IPS DF 4.7 (cell line): ENCODE measurements around the gene CCDC78.

Source experiments
- DNase-seq: peaks from one replicate; pipeline ENCODE4 v3.0.0-alpha.2; 2013; ENCODE audit warnings: low spot score; ENCODE audit errors: extremely low read depth

CCDC78 gene

GRCh38 chr16:740459-740763 lies 14.2 kb upstream of the CCDC78 start:
- DNase-seq = no peak

DNA sequence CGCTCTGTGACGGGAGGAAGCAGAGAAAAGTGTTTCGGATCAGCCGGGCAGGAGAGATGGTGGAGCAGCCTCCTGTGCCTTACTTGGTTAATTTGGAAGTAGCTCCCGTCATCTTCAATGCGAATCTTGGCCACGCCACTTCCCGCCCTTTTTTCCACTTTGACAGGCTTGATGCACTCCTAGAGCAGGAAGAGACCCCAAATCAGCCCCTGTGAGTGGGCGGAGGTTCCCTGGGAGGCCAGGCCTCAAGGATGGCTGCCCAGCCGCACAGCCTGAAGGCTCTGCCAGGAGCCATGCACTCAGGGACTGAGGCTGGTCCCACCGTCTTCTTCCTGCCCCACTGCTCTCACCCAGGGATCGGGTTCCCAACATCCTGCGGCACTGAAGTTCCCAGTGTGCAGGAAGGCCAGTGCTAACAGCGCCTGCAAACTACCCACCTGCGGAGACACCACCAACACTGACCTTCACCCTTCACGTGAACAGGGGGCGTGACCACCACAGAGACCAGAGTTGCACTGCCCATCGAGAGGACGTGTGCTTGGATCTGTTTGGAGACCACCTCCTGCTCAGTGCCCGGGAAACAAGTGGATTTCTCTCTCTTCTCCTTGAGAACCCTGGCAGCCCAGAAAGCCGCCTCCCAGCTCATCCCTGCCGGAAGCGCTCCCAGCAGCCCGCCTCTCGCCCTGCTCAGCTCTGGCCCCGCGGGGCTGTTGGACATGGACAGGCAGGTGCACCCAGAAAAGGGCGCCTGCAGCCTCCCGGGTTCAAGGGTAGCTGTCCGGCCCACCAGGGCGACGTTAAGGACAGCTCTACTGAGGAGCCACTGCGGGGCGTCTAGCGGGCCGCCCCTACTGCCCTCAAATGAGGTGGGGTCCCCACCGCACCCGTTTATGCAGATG lies 13.6 kb upstream of the CCDC78 start:
- no peak for DNase-seq

GRCh38 chr16:736936-737481 lies 10.8 kb upstream of the CCDC78 start:
- DNase-seq = no peak

- DNase-seq = no peak
Observed at GRCh38 chr16:735982-736453, 9.8 kb upstream of the CCDC78 start.

GRCh38 chr16:734981-735881 lies 9.0 kb upstream of the CCDC78 start:
- no peak for DNase-seq

GRCh38 chr16:734208-734980 lies 8.2 kb upstream of the CCDC78 start:
- DNase-seq = no peak

DNA sequence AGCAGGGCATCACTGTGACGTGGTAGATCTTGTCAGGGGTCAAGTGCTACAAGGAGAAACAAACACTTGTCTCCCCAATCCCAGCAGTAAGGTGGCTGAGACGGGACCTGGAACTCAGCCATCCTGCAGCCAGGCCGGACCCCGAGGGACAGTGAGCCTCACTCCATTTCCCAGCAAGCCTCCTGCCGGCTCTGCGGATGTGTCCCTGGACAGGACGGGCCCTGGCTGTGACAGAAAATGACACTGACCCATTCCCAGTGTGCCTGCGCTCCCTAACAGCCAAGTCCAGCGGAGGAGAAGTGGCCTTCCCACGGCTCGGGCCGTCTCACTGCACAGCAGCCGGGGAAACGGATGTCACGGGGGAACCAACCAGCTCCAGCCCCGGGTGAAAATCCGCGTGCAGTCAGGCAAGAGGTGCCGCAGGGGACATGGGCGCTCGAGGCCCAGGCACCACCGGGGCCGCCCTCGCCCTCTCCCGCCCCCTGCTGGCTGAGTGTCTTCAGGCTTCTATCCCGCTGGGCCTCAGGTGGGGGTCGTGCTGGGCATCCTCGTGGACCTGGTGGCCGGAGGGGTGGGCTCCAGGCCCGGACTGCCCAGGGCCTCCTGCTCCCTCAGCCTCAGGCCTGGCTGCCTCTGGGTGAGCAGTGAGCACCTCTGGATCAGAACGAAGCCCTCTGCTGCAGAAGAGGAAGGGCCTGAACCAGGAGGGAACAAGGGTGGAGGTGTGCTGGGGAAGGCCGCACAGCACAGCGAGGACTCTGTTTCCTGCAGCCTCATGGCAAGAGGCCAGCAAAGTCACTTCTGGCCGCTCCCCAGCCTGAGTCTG lies 7.4 kb upstream of the CCDC78 start:
- no peak for DNase-seq

DNA sequence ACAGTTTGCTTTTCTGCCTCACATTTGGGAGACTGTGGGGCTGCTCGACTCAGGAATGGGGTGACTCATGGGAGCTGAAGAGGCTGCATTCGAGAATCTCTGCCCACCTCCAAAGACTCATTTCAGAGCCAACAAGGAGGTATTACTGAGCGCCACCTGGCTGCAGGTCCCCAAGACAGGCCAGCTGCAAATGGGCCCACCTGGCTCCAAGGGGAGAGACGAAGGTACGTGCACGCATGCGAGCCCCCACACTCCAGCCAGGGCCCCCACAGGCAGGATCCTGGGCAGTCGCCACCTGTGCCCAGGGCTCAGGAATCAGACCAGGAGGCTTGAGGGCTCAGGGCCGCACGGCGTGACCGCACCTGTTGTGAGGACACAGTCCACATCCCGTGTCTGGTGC lies 6.7 kb upstream of the CCDC78 start:
- DNase-seq = no peak

- no peak for DNase-seq
Observed at GRCh38 chr16:732332-732731, 6.1 kb upstream of the CCDC78 start.

GRCh38 chr16:730666-731509 lies 4.6 kb upstream of the CCDC78 start:
- no peak for DNase-seq

DNA sequence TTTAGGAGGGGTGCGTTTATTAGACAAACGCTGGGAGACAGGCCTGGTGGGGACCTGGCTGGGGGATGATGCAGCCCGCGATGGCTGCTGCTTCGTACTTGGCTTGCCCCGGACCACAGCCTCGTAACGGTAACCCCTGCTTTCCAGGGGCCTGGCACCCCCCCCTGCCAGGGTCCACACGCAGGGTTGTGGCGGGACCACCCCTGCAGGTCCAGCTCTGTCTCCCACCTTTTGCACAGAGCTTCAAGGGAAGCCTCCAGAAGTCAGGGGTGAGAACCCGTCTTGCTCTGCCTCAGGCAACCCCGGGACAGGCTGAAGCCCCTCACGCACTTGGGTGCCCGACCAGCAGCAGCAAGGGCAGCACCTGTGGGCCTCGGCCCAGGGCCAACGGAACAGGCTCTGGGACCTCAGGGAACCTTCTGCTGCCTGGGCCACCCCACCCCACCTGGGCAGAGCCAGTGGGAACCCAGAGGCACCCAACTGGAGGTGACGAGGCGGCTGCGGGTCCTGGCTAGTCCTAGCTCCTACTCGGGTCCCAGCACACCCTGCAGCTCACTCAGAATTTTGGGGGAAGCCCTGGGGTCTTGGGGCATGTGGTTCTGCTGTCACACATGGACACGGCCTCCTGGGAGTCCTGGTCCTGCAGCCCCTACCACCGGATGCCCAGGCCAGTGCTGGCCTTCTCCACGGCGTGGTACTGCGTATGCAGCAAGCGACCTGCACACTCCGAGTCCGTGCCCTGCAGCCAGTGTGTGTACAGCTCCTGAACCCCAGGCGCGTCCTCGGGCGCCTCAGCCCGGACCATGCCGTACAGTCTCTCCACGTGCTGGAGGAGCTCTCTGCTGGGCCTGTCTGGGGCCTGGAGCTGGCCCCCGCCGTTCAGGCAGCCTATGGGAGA lies 3.8 kb upstream of the CCDC78 start:
- DNase-seq = no peak

DNA sequence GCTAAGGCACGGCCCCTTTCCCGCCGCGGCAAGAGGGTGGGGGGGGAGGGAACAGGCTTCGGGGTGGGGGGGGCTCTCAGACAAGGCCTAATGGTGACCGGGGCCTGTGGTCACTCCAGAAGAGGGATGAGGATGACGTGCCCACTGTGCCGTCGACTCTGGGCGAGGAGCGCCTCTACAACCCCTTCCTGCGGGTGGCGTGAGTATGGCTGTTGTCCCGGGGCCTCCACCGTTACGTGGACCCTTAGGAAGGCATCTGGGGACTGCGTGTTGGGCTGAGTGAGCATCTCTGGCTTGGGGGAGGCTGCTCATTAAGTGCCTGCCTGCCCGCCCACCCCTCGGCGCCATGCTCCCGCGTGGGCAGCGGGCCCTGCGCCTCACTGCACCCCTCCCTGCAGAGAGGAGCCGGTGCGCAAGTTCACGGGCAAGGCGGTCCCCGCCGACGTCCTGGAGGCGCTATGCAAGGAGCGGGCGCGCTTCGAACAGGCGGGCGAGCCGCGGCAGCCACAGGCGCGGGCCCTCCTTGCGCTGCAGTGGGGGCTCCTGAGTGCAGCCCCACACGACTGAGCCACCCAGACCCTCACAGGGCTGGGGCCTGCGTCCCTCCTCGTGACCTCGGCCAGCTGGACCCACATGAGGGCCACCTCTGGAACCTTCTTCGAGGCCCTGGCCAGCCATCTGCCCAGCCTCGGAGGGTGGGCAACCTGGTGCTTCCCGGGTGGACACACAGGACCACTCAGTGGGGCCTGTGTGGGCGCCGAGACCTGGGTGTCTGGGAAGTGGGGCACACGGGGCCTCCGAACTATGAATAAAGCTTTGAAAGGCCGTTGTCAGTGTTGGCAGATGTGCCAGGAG lies 2.9 kb upstream of the CCDC78 start:
- no peak for DNase-seq

DNA sequence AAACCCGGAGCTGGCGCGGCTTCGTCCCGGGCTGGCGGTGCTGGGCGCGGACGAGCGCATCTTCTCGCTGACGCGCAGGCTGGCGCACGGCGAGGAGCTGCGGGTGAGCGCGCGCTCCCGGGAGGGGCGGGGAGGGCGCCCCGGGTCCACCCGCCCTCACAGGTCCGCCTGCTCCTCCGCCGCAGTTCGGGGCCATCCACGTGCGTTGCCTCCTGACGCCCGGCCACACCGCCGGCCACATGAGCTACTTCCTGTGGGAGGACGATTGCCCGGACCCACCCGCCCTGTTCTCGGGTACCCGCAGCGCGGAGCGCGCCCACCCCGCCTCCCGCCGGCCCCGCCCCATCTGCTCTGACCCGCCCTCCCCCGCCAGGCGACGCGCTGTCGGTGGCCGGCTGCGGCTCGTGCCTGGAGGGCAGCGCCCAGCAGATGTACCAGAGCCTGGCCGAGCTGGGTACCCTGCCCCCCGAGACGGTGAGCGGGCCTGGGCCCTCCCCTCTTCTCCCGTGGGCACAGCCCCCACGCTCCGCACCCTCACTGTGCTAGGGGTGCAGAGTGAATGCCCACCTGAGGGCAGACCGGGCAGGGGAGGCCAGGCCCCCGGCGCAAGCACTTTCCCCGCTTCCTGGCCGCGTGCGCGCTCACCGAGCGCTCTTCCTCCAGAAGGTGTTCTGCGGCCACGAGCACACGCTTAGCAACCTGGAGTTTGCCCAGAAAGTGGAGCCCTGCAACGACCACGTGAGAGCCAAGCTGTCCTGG lies 2.1 kb upstream of the CCDC78 start:
- no peak for DNase-seq

DNA sequence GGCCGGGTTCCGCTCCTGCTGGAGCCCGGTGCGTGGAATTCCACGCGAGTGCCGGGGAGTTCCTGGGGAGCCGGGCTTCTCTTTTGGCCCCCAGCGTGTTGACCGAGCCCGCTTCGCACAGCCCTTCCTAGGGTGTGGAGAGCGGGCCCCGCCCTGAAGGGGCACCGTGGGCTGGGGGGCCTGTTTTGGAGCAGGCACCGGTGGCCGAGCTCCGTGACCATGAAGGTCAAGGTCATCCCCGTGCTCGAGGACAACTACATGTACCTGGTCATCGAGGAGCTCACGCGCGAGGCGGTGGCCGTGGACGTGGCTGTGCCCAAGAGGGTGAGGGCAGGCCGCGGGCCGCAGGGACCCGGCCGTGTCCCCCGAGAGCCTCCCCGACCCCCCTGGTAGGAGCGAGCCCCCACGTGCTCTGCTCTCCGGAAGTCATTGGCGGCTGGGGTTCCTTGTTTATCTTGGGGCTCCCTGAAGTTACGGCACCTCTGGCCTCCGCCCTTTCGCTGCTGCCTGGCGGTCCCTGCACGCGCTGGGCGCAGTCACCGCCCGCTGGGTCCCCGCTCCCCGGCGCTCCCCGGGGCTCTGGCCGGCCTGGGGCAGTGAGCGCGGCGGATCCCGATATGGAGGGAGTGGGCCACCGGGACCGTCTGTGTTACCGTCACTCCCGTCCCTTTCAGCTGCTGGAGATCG lies 1.2 kb upstream of the CCDC78 start:
- no peak for DNase-seq

DNA sequence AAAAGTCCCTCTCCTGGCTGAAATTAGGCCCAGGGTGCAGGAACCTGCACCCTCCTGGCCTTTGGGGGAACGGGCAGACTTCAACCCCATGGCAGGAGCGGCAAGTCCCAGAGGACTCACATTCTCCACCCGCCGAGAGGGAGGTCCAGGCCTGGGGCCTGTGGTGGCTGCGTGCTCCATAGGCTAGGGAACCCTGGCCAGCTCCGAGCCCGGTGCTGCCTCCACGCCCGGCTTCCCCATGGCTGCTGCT lies 130 bp downstream of the CCDC78 start:
- no peak for DNase-seq

- no peak for DNase-seq
Observed at GRCh38 chr16:725463-726187, 618 bp downstream of the CCDC78 start.
